HG03520 (cell line): ENCODE measurements around the gene SPATA12.
"Not testable (repeated sequence)": the region's sequence is repeated elsewhere in the genome, so short reads cannot be mapped to it uniquely, and the experiment has no call there.

Experiments used
- ATAC-seq: cut with Tn5 transposase; IDR thresholded peaks from one replicate; pipeline ENCODE4 v1.9.1; 2021; ENCODE audit warnings: mild to moderate bottlenecking, moderate library complexity; ENCODE audit not compliant: unreplicated experiment

Gene SPATA12

DNA sequence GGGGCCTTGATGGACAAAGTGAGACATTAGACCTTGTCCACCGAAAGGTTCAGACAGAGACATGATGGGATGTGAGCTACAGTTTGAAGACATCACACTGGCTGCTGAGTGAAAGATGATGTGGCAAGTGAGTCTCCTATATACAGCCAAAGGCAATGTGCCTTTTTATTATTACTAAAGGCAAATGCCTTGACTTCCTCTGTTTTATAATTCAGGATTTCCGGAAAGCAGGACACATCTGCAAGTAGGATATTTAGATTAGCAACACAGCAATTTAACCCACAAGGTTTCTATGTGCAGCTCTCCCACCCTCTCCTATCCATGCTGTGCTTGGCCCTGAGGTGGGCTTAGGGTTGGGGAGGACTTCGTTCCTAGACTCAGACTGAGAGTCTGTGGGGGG is 20.7 kb downstream of the SPATA12 start:
- no peak for ATAC-seq

DNA sequence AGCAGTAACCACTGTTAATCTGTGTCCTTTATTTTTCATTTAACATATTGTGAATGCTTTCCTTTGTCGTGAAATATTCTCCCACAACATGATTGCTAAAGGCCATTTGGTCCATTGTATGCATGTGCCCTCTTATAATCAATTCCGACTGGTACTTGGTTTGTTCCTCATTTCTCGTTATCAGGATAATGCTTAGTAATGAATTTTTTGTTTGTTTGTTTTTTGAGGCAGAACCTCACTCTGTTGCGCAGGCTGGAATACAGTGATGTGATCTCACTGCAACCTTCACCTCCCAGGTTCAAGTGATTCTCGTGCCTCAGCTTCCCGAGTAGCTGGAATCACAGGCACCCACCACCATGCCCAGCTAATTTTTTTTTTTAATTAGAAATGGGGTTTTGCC is 22.0 kb downstream of the SPATA12 start:
- ATAC-seq: no peak

DNA sequence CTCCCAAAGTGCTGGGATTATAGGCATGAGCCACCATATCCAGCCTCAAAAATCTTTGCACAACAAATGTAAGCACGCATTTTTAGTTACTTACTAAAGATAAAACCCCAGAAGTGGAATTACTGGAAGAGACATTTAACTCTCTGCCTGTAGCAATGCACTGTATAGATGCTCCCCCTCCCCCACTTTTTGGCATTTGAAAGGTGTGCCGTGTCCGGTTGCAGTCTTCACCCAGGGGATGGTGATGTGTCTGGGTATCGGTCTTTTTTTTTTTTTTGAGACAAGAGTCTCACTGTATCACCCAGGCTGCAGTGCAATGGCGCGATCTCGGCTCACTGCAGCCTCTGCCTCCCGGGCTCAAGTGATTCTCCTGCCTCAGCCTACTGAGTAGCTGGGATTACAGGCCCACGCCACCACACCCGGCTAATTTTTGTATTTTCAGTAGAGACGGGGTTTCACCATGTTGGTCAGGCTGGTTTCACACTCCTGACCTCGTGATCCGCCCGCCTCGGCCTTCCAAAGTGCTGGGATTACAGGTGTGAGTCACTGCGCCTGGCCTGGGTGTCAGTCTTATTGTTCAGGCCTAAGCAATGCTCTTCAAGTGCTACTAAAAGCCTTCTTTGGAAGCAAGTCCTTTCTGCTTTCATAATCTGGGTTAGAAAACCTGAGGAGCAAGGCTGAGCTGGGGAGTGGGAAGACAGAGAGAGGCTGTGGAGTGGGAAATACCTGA is 23.0 kb downstream of the SPATA12 start:
- ATAC-seq: not testable (repeated sequence)

DNA sequence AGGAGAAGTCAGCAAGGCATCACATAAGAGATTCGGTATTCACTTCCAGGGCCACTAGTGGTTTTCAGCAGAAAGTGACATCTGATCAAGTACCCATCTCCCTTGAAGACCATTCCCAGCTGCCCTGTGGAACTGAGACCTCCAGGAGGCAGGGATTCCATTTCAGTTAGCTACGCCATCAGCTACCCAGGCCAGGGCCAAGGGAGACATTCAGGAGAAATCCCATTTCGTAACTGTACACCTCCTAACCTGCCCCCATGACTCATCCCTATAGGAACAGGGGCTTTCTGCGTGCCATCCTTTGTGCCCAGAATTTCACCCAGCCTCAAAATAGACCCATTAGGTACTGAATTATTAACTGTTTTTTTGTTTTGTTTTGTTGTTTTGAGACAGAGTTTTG is 24.7 kb downstream of the SPATA12 start:
- no peak for ATAC-seq

DNA sequence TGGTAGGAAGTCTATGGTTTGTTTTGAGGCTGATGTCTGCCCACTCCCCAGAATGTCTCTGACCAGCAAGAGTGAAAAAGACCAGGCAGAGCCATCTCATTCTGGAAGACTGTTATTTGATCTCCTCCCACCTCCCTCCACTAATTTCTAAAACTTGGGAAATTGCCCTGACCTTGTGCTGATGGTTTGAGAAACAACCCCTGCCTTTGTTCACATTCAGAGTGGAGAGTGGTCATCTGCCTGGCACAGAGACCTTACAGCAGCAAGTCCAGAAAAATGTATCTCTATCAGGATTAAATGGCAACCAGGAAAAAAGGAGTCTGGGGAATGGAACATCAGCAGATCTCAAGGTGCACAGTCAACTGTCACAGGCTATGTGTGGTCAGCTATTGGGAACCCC is 25.7 kb downstream of the SPATA12 start:
- ATAC-seq: no peak

DNA sequence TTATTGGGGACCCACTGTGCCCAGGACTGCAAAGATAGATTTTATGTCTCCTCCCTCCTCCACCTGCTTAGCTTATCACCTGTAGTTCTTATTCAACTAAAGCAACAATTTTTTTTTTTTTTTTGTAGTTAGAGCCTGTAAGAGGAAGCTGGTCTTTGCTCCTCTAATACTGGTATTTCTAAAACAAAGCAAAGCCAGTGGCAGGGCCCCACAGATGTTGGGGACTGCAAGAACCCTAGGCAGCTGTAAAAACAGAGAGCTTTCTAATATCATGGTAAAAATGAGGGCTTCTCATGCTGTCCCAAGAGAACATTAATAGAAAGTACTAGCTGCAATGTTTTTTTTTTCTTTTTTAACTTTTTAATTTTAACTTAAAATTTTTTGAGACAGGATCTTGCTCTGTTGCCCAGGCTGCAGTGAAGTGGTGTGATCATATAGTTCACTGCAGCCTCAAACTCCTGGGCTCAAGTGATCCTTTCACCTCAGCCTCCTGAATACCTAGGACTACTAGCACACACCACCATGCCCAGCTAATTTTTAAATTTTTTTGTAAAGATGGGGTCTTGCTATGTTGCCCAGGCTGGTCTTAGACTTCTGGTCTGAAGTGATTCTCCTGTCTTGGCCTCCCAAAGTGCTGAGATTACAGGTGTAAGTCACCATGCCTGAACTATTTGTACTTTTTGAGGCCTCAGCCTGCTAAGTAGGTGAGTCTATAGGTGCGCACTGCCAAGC is 27.1 kb downstream of the SPATA12 start:
- no peak for ATAC-seq

DNA sequence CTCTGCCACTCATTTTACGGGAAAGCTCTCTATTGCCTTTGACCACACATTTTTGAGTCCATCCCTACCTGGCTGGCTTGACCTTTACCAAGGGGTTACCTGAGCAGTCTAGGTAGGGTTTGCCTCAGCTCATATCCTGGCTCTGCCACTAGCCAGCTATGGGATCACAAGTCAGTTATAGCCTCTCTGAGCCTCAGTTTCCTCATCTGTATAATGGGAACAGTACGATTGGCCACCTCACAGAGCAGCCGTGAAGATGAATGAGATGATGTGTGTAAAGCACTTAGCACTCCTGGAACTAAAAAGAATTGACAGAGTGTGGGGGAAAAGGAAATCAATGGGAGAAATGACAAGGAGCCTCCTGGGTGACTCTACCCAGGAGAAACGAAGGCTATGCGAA is 28.0 kb downstream of the SPATA12 start:
- no peak for ATAC-seq

DNA sequence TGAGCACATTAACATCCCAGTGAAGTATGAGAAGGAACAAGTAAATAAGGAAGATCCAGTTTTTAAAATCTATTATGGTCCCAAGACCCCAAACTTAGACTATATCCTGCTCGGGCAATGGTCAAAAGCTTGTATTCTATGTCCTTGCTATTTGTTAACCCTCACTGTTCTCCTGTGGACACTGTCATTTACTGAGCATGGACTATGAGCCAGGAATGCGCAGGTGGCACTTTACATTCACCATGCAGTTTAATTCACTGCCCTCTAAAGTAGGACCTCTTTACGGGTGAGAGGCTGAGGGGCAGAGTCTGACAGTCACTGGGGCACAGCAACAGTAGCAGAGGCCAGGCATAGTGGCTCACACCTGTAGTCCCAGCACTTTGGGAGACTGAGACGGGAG is 28.6 kb downstream of the SPATA12 start:
- ATAC-seq: no peak

DNA sequence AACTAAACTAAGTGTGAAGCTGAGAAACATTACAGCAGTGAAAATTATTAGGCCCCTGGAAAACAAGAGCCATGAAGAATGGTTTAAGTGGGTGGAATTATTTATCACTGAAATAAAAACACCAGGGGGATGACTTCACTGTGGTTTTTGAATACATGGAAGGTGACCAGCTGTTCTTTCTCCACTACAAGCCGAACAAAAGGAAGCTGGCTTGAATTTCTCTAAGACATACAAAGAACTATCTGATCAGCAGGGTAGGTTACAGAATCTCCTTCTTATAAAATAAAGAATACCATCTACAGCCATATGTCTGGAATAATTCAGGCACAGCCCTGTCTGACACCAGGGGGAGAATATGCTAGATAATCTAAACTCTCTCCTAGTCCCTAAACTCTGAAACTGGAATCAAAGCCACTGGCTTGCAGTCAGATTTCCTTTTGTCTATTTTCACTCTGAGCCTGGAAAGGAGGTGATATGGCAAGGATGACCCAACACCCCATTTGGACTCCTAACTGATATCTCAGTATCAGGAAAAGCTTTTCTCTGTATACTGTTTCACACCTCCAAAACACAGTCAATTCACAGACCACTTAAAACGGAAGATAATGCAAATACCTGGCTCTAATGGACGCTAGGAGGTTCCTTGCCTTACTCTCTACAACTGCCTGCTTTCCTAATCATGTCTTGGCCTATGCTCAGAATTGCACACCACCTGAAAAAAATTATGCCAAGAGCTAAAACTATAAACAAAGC is 31.2 kb downstream of the SPATA12 start:
- no peak for ATAC-seq

DNA sequence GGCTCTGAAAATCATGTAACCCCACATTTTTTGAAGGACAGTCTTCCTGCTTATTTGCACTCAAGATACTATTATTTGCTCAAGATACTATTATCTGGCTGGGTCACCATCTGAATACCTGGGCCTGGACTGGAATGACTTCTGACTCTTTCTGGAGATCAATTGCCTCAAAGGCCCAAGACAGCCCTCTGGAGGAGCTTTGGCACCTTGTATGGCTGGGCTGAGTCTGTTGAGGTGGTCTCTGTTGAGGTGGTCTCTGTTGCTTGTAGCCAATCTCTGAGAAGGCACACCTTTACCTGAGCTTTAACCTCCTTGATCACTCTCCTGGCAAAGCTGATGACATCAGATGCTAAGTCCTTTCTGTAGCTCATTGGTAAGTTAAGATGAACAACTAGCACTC is 33.0 kb downstream of the SPATA12 start:
- no peak for ATAC-seq

DNA sequence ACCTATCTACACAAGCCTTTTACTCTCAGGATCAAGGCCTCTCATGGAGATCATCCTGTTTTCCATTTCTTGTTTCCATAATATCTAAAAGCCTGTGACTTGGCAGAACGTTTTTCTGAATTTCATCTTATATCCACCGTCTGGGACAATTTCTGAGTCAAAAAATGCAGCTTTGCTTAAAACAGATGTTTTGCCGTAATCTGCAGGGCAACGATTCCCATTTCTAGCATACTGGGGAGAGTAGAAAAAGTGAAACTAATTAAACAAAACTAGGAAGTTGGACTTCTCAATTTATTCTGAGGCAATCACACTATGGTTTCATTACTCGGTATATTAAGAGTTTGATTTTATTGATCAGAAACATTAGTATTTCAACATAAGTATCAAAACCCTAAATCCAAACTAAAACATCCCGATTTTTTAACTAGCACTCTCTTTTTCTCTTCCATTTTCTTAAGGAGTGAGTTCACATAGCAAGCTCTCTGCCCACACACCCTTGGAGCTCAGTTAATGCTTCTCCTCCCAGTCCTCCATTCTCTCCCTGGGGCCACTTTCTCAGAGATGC is 33.6 kb downstream of the SPATA12 start:
- ATAC-seq: no peak

DNA sequence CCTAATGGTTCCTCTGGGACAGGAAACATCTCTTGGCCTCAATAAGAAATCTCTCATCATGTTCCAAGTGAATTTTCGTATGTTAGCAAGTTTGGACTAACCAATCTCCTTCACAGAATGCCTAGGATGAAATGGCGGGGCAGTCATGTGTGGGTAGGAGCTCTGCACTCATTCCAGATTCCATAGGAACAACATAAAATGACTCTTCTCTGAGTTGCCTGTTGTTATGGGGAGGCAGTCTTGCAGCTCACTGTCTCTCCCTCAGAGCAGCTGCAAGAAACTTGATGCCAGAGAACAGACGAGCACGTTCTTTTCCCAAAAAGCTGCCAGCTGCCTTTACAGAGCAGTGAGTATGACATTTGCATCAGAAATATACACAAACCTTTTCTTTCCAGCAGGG is 34.1 kb downstream of the SPATA12 start:
- ATAC-seq: no peak

DNA sequence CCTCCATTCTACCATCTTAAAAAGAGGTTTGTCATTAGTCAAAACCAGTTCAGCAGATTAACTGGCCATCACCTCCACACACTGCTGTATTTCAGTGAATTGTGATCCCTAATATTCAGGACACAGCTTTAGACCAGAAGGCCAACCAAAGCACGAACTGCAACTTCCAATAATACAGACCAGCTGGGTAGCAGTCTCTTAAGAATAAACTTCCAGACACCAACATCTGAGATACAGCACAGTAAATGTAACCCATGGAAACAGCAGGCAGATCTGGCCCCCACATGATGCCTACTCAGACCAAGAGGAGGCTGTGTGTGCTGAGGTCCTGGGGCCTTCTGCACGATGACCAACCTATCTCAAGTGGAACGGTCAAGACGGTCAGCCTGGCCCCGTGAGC is 34.9 kb downstream of the SPATA12 start:
- ATAC-seq: no peak

DNA sequence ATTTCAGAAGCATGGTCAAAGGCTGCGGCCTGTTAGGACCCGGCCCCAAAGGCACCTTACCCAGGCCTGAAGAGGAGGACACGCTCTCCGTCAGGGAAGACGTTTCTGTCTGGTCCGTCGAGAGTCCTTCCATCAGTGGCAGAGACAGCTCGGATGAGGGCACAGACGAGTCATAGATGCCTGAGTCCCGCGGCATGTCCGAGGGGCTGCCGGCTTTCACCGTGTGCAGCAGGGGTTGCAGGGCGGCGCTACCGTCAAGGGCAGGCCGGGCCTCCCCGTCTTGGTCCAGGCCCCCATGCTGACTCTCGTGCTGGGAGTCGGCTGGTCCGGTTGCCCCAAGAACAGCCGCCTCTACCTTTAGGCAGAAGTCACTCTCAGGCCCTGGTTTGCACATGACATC is 37.1 kb downstream of the SPATA12 start:
- no peak for ATAC-seq

DNA sequence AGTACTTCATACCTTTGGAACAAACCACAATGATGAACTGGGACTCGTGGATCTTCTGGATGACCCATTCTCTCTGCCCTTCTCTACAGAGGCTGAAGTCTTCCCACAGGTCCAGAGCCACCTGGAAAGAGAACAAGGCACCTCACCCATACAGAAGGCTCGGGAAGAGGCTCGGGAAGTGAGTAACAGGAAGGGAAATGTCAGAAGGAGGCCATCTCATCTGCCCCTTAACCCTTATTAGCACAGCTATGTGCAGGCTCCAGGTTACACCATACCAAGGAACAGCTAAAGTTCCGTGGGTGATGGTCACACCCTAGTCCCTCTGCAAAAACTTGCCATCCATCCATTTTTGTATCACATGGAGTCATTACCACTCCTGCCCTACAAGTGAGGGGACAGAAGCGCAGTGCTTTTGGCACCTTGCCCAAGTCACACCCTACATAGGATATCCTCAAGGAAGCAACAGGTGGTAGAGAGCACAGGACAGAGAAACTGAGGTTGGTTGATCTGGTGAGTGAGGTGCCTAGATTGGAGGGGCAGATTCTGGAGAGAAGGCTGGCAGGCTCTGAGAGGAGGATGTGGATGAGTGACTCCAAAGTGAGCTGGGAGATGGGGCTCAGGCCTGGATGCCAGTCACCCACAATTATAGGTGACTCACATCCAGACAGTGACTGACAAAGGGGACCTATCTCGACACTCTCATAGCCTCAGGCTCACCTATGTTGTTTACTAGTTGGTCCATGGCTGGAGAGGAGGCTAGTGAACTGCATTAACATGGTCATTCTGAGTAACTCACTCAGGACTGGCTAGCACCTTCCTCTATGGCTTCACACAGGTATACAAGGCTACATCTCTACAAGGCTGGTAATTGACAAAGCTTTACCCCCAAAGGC is 38.2 kb downstream of the SPATA12 start:
- ATAC-seq: no peak

DNA sequence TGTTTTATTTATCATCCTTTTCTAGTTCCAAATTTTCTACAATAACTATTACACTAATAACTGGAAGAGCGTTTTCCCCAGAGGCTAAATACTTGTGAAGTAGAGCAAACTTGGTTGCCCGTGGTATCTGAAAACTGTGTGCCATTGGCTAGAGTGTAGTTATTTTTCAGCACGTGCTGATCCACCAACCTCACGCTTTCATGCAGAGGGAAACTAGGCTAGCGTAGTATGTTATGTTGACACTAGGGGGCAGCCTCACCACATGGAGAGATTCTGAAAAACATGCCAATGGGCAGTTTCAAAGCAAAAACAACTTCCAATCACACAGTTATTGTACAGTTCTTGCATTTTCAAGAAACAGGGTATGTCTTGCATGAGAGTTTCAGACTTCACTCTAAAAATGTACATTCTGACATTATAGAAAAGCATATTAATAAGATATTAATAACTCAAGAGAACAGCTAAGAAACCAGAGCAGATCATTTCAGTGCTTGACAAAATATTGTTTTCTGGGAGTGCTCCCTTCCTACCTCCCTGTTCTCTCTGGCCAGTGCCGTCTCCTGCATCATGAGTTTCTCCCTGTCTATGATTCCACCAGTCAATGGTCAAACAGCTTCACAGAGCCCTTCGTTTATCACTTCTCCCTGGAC is 39.7 kb downstream of the SPATA12 start:
- no peak for ATAC-seq

DNA sequence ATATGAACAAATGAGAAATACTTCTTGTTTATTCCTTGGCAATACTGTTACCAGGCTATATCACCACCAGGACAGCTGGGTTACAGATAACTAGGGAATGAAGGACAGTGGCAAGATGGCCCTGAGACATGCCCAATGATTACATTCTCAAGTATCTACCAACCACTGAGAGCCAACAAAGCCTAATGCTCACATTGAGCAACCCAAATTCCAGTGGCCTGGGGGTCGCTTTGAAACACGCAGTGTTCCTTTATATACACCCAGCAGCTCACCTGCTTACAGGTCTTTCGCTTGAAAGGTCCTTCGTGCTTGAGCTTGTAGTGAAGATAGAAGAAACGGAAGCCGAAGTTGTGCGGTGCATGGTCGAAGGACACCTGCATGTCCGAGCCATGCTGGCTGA is 45.1 kb downstream of the SPATA12 start:
- no peak for ATAC-seq

DNA sequence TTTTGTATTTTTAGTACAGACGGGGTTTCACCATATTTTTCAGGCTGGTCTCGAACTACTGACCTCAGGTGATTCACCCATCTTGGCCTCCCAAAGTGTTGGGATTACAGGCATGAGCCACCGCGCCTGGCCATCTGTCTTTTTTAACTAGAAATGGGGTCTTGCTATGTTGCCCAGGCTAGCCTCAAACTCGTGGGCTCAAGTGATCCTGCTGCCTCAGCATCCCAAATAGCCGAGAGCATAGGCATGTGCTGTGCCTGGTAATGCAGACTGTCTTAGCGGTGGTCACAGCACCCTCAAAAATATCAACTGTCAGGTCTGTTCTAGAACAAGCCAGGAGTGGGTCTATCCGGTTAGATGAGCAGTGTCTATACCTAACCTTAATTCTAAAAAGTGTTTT is 48.2 kb downstream of the SPATA12 start:
- ATAC-seq: no peak

DNA sequence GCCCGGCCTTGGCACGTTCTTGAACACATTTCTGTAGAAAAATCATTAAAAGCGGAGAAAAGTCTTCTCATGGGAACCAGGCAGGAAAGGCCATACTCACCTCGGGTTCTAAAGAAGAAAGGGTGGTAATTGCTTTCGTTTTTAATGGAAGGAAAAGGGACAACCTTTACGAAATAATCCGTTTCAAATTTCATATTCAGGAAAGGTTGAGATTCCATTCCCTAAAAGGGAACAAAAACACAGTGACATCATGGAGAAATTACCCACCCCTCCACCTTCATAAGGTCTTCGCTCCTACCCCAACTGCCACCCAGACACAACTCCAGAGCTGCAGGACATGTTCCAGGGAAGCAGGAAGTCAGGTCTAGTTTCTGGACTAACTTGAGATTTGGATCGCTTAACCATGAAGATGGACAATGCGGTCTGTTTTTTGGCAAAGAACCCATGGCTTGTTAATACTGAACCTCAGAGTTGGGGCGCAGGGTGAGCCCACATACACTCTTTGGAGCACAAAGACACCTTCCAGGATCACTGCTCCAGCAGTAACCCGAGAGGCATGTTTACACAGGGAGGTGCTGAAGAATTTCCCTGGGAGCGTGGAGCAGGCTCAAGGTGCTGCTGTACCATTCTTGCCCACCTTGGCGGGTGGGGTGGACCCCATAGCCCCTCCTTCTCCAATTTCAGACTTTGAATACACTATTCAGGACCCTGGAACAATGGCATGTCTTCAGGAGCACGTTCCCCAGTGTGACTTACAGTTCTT is 49.2 kb downstream of the SPATA12 start:
- ATAC-seq: no peak
